HL-60 (cell line): ENCODE data around the gene OS9.

Experiments
- CTCF ChIP-seq: IDR thresholded peaks from one replicate; pipeline ENCODE4 v1.5.1; 2011; ENCODE audit warnings: low read length, control low read depth, inconsistent platforms; ENCODE audit not compliant: insufficient read depth
- REST ChIP-seq: IDR thresholded peaks from 2 replicates; pipeline ENCODE4 v1.6.1; 2012; ENCODE audit warnings: low read depth; ENCODE audit not compliant: insufficient replicate concordance

GRCh38 chr12:57674691-57675090 is 19.2 kb upstream of the OS9 start:
- TF ChIP-seq CTCF (no peak), REST (no peak)
